Measurements from ENCODE around the gene ATP10B.
"Not testable (repeated sequence)": the region's sequence is repeated elsewhere in the genome, so short reads cannot be mapped to it uniquely, and the experiment has no call there.

ATP10B gene, protein sequence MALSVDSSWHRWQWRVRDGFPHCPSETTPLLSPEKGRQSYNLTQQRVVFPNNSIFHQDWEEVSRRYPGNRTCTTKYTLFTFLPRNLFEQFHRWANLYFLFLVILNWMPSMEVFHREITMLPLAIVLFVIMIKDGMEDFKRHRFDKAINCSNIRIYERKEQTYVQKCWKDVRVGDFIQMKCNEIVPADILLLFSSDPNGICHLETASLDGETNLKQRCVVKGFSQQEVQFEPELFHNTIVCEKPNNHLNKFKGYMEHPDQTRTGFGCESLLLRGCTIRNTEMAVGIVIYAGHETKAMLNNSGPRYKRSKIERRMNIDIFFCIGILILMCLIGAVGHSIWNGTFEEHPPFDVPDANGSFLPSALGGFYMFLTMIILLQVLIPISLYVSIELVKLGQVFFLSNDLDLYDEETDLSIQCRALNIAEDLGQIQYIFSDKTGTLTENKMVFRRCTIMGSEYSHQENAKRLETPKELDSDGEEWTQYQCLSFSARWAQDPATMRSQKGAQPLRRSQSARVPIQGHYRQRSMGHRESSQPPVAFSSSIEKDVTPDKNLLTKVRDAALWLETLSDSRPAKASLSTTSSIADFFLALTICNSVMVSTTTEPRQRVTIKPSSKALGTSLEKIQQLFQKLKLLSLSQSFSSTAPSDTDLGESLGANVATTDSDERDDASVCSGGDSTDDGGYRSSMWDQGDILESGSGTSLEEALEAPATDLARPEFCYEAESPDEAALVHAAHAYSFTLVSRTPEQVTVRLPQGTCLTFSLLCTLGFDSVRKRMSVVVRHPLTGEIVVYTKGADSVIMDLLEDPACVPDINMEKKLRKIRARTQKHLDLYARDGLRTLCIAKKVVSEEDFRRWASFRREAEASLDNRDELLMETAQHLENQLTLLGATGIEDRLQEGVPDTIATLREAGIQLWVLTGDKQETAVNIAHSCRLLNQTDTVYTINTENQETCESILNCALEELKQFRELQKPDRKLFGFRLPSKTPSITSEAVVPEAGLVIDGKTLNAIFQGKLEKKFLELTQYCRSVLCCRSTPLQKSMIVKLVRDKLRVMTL (N-terminal part only)

DNA sequence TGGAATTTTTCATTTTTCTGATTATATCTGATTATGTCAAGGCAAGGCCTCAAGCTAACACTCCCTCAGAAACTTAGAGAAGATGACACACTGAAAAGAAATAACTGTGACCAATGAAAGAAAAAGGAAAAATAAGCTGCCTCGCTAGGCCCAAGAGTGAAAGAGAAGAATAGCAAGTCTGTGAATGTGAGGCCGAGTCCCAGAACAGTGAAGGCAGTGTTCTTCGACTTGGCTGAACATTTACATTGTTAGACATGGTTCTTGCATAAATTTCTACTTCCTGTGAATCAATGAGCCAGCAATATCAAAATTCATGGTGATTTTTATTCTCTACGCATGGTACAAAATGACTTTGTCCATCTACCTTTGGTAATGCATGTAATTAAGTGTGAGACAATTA is at the start of gene ATP10B:
TSS of gene ATP10B (minus strand) at position 163 of the 400 bp plus-strand sequence. CDS start 164,137 bp downstream, outside the sequence.
- H2AFZ ChIP-seq (ENCODE audit: low read length, unreplicated experiment): no peak within 1 kb of the TSS
- no peak within 1 kb of the TSS for H3K27ac ChIP-seq (ENCODE audit: low read depth, low read length)
- no peak within 1 kb of the TSS for H3K4me3 ChIP-seq (ENCODE audit: low read depth, low read length)
- H3K36me3 ChIP-seq (ENCODE audit: insufficient read depth, low read length): no peaks in the 10 kb centered on the region
- H3K27me3 ChIP-seq (ENCODE audit: insufficient read depth, low read length): no peaks in the 10 kb centered on the region
- H3K79me2 ChIP-seq (ENCODE audit: control insufficient read depth, insufficient read depth, low read length, unreplicated experiment): no peaks in the 10 kb centered on the region
- no peaks in the 10 kb centered on the region for H3K4me1 ChIP-seq (ENCODE audit: control insufficient read depth, insufficient read depth, low read length, unreplicated experiment)

DNA sequence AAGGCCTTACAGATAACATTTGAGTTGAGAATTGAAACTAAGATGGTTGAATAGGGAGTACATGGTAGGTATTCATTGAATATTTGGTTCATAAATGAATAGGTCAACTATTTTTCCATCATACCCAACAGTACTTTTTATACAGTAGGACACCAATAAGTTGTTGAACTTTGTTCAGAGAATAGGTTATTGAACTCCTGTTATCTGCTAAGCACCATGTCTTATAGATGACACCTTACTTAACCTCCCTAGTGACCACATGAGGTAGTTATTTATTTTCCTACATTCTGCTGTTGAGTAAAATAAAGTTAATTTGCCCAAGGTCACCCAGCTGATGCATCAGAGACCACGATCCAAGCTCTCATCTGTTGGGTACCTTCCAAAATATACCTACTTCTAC is 49.6 kb upstream of the ATP10B start:
- Histone ChIP-seq H3K36me3 (ENCODE audit: insufficient read depth, low read length) (no peaks in the 10 kb centered on the region), H3K79me2 (ENCODE audit: control insufficient read depth, insufficient read depth, low read length, unreplicated experiment) (no peaks in the 10 kb centered on the region), H3K4me3 (ENCODE audit: low read depth, low read length) (no peak overlapping the region), H3K4me1 (ENCODE audit: control insufficient read depth, insufficient read depth, low read length, unreplicated experiment) (no peaks in the 10 kb centered on the region), H2AFZ (ENCODE audit: low read length, unreplicated experiment) (no peak overlapping the region), H3K27ac (ENCODE audit: low read depth, low read length) (no peak overlapping the region), H3K27me3 (ENCODE audit: insufficient read depth, low read length) (no peaks in the 10 kb centered on the region)

DNA sequence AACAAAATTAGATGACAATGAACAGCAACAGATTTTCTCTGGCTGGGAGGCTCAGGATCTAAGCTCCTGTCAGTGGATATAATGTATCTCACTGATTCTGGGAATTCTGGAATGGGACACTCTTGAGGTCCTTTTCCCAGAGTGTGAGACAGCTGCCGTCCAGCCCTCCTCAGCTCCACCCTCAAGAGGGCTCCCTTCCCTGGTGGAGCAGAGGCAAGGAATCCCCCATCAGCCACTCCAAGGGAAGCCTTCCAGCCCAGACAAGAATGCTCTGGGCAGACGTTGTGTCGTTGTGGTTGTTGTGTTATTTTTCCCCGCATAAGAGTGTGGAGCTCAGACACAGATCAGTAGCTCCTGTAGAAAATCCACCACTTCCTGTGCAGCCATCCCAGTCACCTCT is 47.7 kb upstream of the ATP10B start:
- Histone ChIP-seq H3K4me1 (ENCODE audit: control insufficient read depth, insufficient read depth, low read length, unreplicated experiment) (no peaks in the 10 kb centered on the region), H2AFZ (ENCODE audit: low read length, unreplicated experiment) (no peak overlapping the region), H3K36me3 (ENCODE audit: insufficient read depth, low read length) (no peaks in the 10 kb centered on the region), H3K27ac (ENCODE audit: low read depth, low read length) (no peak overlapping the region), H3K4me3 (ENCODE audit: low read depth, low read length) (no peak overlapping the region), H3K27me3 (ENCODE audit: insufficient read depth, low read length) (no peaks in the 10 kb centered on the region), H3K79me2 (ENCODE audit: control insufficient read depth, insufficient read depth, low read length, unreplicated experiment) (no peaks in the 10 kb centered on the region)

DNA sequence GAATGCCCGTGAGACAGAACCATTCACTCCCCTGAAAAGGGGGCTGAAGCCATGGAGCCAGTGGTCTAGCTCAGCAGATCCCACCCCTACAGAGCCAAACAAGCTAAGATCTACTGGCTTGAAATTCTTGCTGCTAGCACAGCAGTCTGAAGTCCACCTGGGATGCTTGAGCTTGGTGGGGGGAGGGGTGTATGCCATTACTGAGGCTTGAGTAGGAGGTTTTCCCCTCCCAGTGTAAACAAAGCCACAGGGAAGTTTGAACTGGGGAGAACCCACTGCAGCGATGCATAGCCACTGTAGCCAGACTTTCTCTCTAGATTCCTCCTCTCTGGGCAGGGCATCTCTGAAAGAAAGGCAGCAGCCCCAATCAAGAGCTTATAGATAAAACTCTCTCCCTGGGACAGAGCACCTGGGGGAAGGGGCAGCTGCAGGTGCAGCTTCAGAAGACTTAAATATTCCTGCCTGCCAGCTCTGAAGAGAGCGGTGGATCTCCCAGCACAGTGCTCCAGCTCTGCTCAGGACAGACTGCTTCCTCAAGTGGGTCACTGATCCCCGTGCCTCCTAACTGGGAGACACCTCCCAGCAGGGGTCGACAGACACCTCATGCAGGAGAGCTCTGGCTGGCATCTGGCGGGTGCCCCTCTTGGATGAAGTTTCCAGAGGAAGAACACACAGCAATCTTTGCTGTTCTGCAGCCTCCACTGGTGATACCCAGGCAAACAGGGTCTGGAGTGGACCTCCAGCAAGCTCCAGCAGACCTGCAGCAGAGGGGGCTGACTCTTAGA is 41.4 kb upstream of the ATP10B start:
- H3K27me3 ChIP-seq (ENCODE audit: insufficient read depth, low read length); H3K36me3 ChIP-seq (ENCODE audit: insufficient read depth, low read length); H3K79me2 ChIP-seq (ENCODE audit: control insufficient read depth, insufficient read depth, low read length, unreplicated experiment); H3K4me1 ChIP-seq (ENCODE audit: control insufficient read depth, insufficient read depth, low read length, unreplicated experiment); H3K4me3 ChIP-seq (ENCODE audit: low read depth, low read length); H2AFZ ChIP-seq (ENCODE audit: low read length, unreplicated experiment); H3K27ac ChIP-seq (ENCODE audit: low read depth, low read length): not testable (repeated sequence)

DNA sequence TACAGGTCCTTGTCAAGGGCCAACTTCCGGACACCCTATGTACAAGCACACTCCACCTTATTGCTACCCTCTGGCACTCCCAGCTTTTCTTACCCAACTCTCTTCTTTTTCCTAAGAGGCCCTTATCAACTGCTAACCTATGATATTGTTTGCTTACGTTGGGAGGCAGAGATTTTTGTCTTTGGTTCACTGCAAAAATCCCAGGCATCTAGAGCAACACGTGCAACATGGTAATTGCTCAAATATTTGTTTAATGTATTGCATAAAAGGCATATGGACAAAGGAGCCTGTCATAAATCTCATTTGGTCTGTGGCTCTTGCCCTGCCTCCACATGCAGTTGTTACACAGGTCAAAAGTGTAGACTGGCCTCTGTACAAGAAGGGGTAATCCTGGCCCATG is 35.8 kb upstream of the ATP10B start:
- Histone ChIP-seq H3K79me2 (ENCODE audit: control insufficient read depth, insufficient read depth, low read length, unreplicated experiment) (no peaks in the 10 kb centered on the region), H3K27ac (ENCODE audit: low read depth, low read length) (no peak overlapping the region), H3K27me3 (ENCODE audit: insufficient read depth, low read length) (no peaks in the 10 kb centered on the region)

DNA sequence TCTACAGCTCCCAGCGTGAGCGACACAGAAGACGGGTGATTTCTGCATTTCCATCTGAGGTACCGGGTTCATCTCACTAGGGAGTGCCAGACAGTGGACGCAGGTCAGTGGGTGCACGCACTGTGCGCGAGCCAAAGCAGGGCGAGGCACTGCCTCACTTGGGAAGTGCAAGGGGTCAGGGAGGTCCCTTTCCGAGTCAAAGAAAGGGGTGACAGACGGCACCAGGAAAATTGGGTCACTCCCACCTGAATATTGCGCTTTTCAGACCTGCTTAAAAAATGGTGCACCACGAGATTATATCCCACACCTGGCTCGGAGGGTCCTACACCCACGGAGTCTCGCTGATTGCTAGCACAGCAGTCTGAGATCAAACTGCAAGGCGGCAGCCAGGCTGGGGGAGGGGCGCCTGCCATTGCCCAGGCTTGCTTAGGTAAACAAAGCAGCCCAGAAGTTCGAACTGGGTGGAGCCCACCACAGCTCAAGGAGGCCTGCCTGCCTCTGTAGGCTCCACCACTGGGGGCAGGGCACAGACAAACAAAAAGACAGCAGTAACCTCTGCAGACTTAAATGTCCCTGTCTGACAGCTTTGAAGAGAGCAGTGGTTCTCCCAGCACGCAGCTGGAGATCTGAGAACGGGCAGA is 21.7 kb upstream of the ATP10B start:
- H3K4me1 ChIP-seq (ENCODE audit: control insufficient read depth, insufficient read depth, low read length, unreplicated experiment); H3K36me3 ChIP-seq (ENCODE audit: insufficient read depth, low read length); H3K27me3 ChIP-seq (ENCODE audit: insufficient read depth, low read length); H3K27ac ChIP-seq (ENCODE audit: low read depth, low read length); H3K4me3 ChIP-seq (ENCODE audit: low read depth, low read length); H3K79me2 ChIP-seq (ENCODE audit: control insufficient read depth, insufficient read depth, low read length, unreplicated experiment); H2AFZ ChIP-seq (ENCODE audit: low read length, unreplicated experiment): not testable (repeated sequence)

More for the DNA sequence above, 35.8 kb upstream of the ATP10B start:
- no peak overlapping the region for H3K4me3 ChIP-seq (ENCODE audit: low read depth, low read length)
- no peak overlapping the region for H2AFZ ChIP-seq (ENCODE audit: low read length, unreplicated experiment)
- H3K36me3 ChIP-seq (ENCODE audit: insufficient read depth, low read length): no peaks in the 10 kb centered on the region
- H3K4me1 ChIP-seq (ENCODE audit: control insufficient read depth, insufficient read depth, low read length, unreplicated experiment): no peaks in the 10 kb centered on the region

DNA sequence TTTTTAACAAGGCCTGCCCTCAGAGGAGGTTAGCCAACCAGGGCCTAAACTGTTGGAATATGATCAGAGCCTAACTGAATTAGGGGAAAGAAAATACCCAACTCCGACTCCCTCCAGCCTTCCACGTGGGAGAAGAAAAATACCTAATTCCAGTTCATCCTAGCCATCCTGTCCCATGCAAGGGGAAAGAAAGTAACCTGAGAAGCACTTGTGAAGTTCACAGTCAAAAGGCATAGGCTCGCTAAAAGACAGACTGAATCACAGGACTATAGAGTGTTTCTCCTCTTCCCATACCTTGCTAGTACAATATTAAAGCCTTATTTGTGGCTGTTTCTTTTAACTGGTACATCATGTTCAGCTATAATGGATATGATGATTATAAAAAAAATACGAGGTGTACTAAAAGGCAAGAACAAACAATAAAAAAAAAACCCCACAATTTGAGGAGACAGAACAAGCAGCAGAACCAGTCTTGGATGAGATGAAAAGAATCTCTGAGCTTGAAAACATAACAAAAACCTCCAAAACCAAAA is 18.0 kb upstream of the ATP10B start:
- no peaks in the 10 kb centered on the region for H3K36me3 ChIP-seq (ENCODE audit: insufficient read depth, low read length)
- H3K4me3 ChIP-seq (ENCODE audit: low read depth, low read length): no peak overlapping the region
- H3K27ac ChIP-seq (ENCODE audit: low read depth, low read length): no peak overlapping the region
- no peak overlapping the region for H2AFZ ChIP-seq (ENCODE audit: low read length, unreplicated experiment)
- no peaks in the 10 kb centered on the region for H3K27me3 ChIP-seq (ENCODE audit: insufficient read depth, low read length)
- no peaks in the 10 kb centered on the region for H3K79me2 ChIP-seq (ENCODE audit: control insufficient read depth, insufficient read depth, low read length, unreplicated experiment)
- H3K4me1 ChIP-seq (ENCODE audit: control insufficient read depth, insufficient read depth, low read length, unreplicated experiment): no peaks in the 10 kb centered on the region

DNA sequence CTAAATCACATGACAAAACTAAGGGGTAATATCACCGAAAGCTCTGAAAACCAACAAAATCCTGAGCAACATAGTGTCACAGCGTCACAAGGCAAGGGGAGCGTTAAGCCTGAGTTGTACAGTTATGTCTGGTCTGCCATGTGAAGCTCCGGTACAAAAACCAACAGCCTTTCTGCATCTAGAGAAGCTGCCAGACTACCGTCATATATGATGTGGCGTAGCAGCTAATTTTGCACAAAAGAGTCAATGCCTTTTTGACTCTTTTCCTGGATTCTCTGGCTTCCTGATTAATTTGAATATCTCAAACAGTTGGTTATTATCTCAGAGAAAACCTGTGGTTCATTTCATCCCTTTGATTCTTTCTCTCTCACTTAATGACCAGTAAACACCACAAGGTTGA is 16.0 kb upstream of the ATP10B start:
- H2AFZ ChIP-seq (ENCODE audit: low read length, unreplicated experiment): no peak overlapping the region

DNA sequence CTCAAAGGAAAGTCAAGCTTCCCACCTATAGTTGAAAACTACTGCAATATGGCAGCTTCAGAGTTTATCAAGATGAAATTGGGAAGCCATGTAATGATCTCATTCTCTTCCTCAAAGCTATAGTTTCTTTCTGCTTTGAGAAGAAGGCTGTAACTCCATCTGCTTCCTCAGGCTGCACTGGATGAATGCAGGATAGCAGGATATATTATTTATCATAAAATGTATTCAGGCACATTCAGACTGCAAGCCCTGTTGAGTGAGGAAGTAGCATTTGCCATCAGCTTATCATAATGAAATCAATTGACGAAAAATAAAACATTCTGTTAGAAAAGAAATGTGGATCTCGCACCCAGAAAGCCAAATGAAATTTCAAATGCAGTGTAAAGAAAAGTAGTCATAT is 560 bp downstream of the ATP10B start:
- Histone ChIP-seq H3K36me3 (ENCODE audit: insufficient read depth, low read length) (no peaks in the 10 kb centered on the region), H3K4me1 (ENCODE audit: control insufficient read depth, insufficient read depth, low read length, unreplicated experiment) (no peaks in the 10 kb centered on the region), H3K79me2 (ENCODE audit: control insufficient read depth, insufficient read depth, low read length, unreplicated experiment) (no peaks in the 10 kb centered on the region), H3K27me3 (ENCODE audit: insufficient read depth, low read length) (no peaks in the 10 kb centered on the region), H2AFZ (ENCODE audit: low read length, unreplicated experiment) (no peak overlapping the region), H3K4me3 (ENCODE audit: low read depth, low read length) (no peak overlapping the region), H3K27ac (ENCODE audit: low read depth, low read length) (no peak overlapping the region)

More for the DNA sequence above, 16.0 kb upstream of the ATP10B start:
- Histone ChIP-seq H3K4me1 (ENCODE audit: control insufficient read depth, insufficient read depth, low read length, unreplicated experiment) (no peaks in the 10 kb centered on the region), H3K27ac (ENCODE audit: low read depth, low read length) (no peak overlapping the region), H3K36me3 (ENCODE audit: insufficient read depth, low read length) (no peaks in the 10 kb centered on the region), H3K27me3 (ENCODE audit: insufficient read depth, low read length) (no peaks in the 10 kb centered on the region), H3K4me3 (ENCODE audit: low read depth, low read length) (no peak overlapping the region), H3K79me2 (ENCODE audit: control insufficient read depth, insufficient read depth, low read length, unreplicated experiment) (no peaks in the 10 kb centered on the region)

DNA sequence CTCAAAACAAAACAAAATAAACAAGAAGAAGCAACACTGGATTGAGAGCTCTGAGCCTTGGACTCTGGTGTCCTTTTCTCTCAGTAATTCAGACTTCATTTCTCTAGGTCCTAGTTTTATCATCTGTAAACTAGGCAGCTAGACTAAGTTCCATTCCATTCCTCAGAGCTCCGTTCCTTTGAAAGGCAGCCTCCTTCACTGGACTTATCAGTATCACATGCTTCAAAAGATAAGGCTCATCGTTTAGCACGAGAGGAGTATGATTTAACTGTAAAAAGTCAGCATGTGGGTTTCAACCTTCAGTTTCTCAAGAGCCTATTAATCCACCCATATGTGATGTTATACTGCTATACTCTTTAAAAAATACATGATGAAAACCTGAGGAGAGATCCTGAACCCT is 1.6 kb downstream of the ATP10B start:
- no peak overlapping the region for H3K27ac ChIP-seq (ENCODE audit: low read depth, low read length)
- H3K79me2 ChIP-seq (ENCODE audit: control insufficient read depth, insufficient read depth, low read length, unreplicated experiment): no peaks in the 10 kb centered on the region
- H3K4me1 ChIP-seq (ENCODE audit: control insufficient read depth, insufficient read depth, low read length, unreplicated experiment): no peaks in the 10 kb centered on the region
- H3K4me3 ChIP-seq (ENCODE audit: low read depth, low read length): no peak overlapping the region
- H3K27me3 ChIP-seq (ENCODE audit: insufficient read depth, low read length): no peaks in the 10 kb centered on the region
- no peak overlapping the region for H2AFZ ChIP-seq (ENCODE audit: low read length, unreplicated experiment)
- H3K36me3 ChIP-seq (ENCODE audit: insufficient read depth, low read length): no peaks in the 10 kb centered on the region

Data from ACC112 (cell line).